Neuron (in vitro differentiated cells): Measurements from ENCODE around the gene ZNF483.
A peak's percentile ranks its signal among the peaks of the same experiment; 100 is the strongest.
"Not testable (repeated sequence)": the region's sequence is repeated elsewhere in the genome, so short reads cannot be mapped to it uniquely, and the experiment has no call there.

Source experiments
- H2AFZ ChIP-seq: one replicate; pipeline ENCODE4 v1.6.1; 2013; ENCODE audit warnings: low read depth, mild to moderate bottlenecking, inconsistent platforms, low read length, moderate library complexity
- H3K27me3 ChIP-seq: one replicate; pipeline ENCODE4 v1.6.1; 2013; ENCODE audit warnings: low read length; ENCODE audit not compliant: insufficient read depth
- H3K36me3 ChIP-seq: one replicate; pipeline ENCODE4 v1.6.1; 2013; ENCODE audit warnings: low read length; ENCODE audit not compliant: insufficient read depth
- H3K4me1 ChIP-seq: one replicate; pipeline ENCODE4 v1.6.1; 2013; ENCODE audit warnings: low read length; ENCODE audit not compliant: insufficient read depth
- H3K4me3 ChIP-seq: 2 replicates; pipeline ENCODE4 v1.5.1; 2013; ENCODE audit warnings: mild to moderate bottlenecking, low read length, moderate library complexity
- H3K9me3 ChIP-seq: one replicate; pipeline ENCODE4 v1.6.1; 2013; ENCODE audit warnings: low read length

ZNF483 gene

DNA sequence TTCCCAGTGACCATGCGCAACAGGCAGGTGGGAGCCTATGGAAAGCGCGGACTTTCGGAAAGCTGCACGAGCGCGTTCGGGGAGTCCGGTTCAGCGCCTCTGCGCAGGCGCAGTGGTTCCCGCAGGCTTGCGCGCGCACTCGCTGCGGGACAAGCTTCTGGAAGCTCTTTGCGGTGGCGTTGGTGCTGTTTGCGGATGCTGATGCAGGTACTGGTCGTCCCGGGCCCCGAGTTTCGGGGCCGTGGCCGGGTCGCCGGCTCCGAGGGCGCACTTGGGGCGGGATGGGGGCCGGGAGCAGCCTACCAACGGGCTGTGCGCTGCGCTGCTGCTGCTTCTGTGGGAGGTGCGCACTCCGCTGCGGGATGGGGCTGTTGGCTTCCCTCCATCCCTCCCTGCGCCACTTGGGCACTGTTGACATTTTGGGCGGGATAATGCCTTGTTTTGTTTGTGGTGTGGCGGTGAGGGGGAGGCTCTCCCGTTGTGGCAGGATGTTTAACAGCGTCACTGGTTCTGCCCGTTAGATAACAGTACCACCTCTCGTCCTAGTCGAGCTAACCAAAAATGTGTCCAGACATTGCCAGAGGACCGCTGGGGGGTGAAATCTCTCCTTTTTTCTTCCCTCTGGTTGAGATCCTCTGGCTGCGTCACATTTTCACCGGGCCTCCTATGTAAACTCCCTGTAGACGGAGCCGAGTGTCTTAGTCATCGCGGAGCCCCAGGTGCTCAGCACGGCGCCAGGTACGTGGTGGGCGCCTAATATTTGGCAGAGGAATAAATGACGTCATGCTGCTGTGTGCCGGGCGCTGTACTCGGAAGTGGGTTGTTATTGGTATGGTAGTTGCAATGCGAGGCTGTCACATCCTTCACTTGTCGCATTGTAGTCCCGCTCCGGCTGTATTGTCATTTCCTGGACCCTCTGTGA is at the start of gene ZNF483:
ZNF483 (plus strand) TSS at position 124 of the 922 bp plus-strand sequence. CDS start 2,217 bp downstream, outside the sequence.
- Histone ChIP-seq H2AFZ (peak within 1 kb of the TSS; percentile 96), H3K27me3 (no peaks in the 10 kb centered on the region), H3K4me1 (peaks cover 8% of the 10 kb centered on the region), H3K36me3 (peaks cover 14% of the 10 kb centered on the region), H3K9me3 (peaks cover 13% of the 10 kb centered on the region), H3K4me3 (peak within 1 kb of the TSS; percentile 82)

DNA sequence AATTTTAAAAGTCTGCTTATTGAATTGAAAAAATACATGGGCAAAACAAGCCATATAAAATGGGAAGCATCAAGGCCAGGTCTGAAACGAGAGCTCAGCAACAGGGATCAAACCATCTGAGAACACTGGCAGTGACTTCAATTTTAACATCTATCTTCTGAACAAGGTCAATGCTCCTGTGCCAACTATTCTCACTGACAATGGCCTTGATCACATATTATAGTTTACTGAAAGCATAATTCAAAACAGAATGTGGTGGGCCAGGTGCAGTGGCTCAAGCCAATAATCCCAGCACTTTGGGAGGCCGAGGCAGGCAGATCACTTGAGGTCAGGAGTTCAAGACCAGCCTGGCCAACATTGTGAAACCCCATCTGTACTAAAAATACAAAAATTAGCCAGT is 49.8 kb upstream of the ZNF483 start:
- H3K4me3 ChIP-seq: no peak overlapping the region
- H3K36me3 ChIP-seq: no peaks in the 10 kb centered on the region
- no peaks in the 10 kb centered on the region for H3K4me1 ChIP-seq
- no peaks in the 10 kb centered on the region for H3K9me3 ChIP-seq
- no peak overlapping the region for H2AFZ ChIP-seq
- H3K27me3 ChIP-seq: no peaks in the 10 kb centered on the region

DNA sequence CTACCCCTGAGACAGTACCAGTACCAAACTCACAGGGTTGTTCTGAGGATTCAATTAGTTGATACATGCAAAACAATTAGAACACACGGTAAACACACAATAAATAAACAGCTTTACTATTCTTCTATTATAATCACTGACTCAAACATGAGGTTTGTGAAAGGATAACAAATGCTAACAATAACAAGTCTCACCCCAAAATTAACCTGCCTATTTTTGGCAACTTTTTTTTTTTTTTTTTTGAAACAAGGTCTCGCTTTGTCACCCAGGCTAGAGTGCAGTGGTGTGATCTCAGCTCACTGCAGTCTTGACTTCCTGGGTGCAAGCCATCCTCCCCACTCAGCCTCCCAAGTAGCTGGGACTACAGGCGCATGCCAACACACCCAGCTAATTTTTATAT is 47.3 kb upstream of the ZNF483 start:
- Histone ChIP-seq H3K4me1 (peaks cover 9% of the 10 kb centered on the region), H3K9me3 (no peaks in the 10 kb centered on the region), H2AFZ (no peak overlapping the region), H3K36me3 (no peaks in the 10 kb centered on the region), H3K4me3 (no peak overlapping the region), H3K27me3 (no peaks in the 10 kb centered on the region)

DNA sequence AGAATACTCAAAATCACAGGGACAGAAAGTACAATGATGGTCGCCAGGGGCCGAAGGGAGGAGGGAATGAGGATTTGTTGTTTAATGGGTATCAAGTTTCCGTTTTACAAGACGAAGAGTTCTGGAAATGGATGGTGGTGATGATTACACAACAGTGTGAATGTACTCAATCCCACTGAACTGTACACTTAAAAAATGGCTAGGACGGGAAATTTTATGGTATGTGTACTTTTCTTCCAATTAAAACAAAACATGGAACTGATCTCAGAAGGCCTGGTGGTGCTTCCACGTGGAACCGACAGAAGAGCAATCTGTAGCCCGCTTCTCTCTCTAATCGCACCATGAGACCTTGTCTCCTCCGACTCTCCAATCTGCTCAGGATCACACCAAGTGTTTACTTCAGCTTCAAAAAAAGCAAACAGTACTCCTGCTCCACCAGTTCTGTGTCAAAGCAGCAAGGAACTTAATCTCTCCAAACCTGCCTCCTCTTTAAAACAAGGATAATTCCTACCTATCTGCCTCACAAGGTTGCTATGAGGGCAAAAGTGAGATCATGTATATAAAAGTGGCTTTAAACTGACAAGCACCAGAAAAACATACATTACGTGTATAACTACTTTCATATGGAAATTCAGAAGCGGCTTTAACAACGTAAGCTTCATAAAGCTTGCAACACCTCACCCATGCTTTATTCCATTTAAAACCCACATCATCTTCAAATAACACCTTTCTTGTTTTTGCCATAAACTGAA is 42.9 kb upstream of the ZNF483 start:
- Histone ChIP-seq H3K36me3 (no peaks in the 10 kb centered on the region), H3K4me3 (peak overlapping the region; percentile 97), H3K9me3 (no peaks in the 10 kb centered on the region), H2AFZ (no peak overlapping the region), H3K4me1 (peaks cover 9% of the 10 kb centered on the region), H3K27me3 (no peaks in the 10 kb centered on the region)

DNA sequence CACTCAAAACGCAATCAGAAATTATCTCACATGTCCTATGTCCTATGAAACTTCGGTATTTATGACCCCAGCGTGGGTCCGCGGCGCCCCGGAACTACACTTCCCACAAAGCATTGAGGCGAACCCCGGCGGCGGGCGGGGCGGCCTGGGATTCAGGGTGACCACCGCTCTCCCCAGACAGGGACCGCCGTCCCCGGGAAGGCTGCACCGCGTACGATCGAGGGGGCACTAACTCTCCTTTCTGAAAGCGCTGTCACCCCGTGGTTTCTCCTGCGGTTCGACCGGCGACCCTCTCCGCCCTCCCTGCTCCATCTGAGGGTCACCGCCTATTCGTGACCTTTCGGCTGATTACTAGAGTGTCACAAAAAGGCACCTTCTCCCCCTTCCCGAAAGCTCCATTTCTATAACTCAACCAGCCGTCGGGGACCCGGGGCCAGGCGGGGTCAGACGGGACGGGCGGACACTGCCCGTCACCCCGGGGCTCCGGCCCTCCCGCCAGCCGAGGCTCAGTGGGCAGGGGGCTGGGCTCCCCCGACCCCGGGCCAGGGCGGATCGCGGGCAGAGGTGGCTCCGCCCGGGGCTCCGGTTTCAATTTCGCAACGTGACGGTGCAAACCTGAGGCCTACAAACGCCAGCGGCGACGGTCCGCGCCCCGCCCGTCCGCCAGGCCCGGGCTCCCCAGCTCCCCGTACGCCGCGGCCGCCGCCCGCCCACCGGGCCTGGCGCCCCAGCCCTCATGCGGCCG is 42.1 kb upstream of the ZNF483 start:
- Histone ChIP-seq H3K9me3 (no peaks in the 10 kb centered on the region), H3K4me1 (peaks cover 9% of the 10 kb centered on the region), H2AFZ (peak overlapping the region; percentile 73), H3K4me3 (peak overlapping the region; percentile 97), H3K36me3 (no peaks in the 10 kb centered on the region), H3K27me3 (no peaks in the 10 kb centered on the region)

DNA sequence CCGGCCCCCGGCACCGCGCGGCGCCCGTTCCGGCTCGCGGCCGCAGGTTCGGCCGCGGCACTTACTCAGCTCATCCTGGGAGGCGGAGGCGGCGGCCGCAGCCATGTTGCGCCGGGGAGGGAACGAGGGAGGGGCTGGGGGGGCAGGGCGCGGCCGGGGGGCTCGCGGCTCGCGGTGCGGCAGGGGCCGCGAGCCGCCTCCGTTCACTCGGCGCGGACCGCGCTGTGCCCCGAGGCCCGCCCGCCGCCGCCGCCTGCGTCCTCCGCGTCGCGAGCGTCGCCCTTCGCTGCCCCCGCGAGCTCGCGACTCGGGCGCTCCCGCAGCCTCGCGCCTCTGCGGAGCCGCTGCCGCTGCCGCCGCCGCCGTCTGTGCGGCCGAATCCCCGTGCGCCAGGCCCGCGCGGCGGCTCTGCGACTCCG is 41.5 kb upstream of the ZNF483 start:
- Histone ChIP-seq H3K36me3 (no peaks in the 10 kb centered on the region), H3K27me3 (no peaks in the 10 kb centered on the region), H3K9me3 (no peaks in the 10 kb centered on the region), H3K4me3 (peak overlapping the region; percentile 97), H2AFZ (peak overlapping the region; percentile 73), H3K4me1 (peaks cover 9% of the 10 kb centered on the region)

DNA sequence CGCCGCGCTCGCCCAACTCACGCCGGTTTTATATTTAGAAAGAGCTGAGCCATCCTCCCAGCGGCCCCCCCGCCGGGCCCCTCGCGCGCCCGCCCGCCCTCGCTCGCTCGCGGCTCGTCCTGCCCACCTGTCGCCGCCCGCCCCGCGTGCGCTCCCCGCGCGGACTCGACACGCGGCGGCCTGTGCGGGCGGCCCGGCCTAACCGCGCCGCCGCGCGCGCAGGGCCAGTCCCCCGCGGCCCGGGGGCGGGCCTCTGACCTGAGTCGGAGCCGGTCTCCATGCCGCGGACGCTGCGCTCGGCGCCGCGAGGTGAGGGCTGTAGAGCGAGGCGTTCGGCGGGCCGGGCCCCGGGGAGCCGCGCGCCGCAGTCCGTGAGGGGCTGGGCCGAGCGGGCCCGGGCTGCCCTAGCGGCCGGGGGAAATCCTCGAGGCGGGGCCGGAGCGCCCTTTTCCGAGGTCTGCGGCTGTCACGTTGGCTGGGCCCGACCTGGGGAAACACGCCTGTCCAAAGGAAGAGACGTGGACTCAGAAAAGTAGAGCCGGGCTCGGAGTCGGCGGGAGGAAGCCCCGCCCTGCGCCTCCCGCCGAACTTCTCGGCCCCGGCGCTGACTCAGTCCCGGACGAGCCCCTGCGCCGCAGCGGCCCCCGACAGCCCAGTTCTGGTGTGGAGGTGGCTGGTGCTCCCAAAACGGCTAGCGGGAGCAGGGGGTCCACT is 41.0 kb upstream of the ZNF483 start, which contains the start of gene ECPAS:
ECPAS (minus strand) TSS at position 526 of the 714 bp plus-strand sequence. CDS start 11,465 bp downstream, outside the sequence.
- no peaks in the 10 kb centered on the region for H3K36me3 ChIP-seq
- no peaks in the 10 kb centered on the region for H3K27me3 ChIP-seq
- H3K9me3 ChIP-seq: no peaks in the 10 kb centered on the region
- H3K4me3 ChIP-seq: peak within 1 kb of the TSS; percentile 97
- H3K4me1 ChIP-seq: peaks cover 9% of the 10 kb centered on the region
- peak within 1 kb of the TSS; percentile 87 for H2AFZ ChIP-seq

DNA sequence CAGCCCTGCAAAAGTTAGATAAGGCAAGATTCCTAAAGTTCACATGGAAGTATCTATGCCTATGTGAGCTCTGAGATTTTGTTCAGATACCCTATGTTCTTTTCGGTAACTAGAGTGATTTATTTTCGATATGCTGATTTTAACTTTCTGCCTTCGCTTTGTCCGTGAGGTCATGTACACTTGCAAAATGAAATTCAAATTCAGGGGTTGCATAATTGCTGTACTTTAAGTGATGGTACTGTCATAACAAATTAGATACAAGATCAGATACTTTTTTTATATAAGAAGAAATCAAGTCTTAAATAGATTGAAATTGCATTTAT is 40.4 kb upstream of the ZNF483 start:
- H3K4me3 ChIP-seq: peak overlapping the region; percentile 97
- H2AFZ ChIP-seq: peak overlapping the region; percentile 87
- no peaks in the 10 kb centered on the region for H3K36me3 ChIP-seq
- no peaks in the 10 kb centered on the region for H3K9me3 ChIP-seq
- H3K27me3 ChIP-seq: no peaks in the 10 kb centered on the region
- peaks cover 9% of the 10 kb centered on the region for H3K4me1 ChIP-seq

DNA sequence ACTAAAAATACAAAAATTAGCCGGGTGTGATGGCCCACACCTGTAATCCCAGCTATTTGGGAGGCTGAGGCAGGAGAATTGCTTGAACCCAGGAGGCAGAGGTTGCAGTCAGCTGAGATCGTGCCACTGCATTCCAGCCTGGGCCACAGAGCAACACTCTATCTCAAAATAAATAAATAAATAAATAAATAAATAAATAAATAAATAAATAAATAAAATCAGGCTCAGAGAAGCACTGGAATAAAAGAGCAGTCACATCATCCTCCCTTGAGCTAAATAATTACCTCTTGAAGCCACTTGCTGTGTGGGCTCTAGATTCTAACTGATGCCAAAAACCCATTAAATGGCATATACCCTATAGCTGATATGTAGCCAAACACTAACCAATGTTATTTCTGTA is 27.8 kb upstream of the ZNF483 start:
- H3K9me3 ChIP-seq, H3K27me3 ChIP-seq, H3K4me3 ChIP-seq, H3K4me1 ChIP-seq, H2AFZ ChIP-seq, H3K36me3 ChIP-seq: not testable (repeated sequence)

DNA sequence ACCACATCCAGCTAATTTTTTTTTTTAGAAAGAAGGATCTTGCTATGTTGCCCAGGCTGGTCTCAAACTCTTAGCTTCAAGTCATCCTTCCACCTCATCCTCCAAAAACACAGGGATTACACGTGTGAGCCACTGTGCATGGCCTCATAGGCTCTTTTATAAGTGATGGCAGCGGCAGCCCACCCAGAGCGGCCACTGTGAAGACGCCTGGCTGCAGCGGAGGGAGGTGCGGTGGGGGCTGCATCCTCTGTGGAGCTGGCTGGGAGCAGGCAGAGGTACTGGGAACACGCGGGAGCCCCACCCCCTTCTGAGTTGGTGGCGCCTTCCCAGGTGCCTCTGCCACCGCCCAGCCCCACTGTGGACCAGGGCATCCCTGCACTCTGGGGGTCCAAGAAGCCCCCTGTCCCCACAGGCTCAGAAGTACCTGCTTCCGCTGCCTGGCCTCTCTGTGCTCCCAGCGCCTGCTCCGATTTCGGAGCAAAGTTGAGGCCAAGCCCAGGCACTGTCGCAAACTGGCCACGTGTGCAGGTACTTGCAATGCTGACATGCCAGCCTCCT is 23.9 kb upstream of the ZNF483 start:
- H3K4me3 ChIP-seq: no peak overlapping the region
- H3K36me3 ChIP-seq: no peaks in the 10 kb centered on the region
- H3K4me1 ChIP-seq: no peaks in the 10 kb centered on the region
- H3K27me3 ChIP-seq: no peaks in the 10 kb centered on the region
- no peak overlapping the region for H2AFZ ChIP-seq
- no peaks in the 10 kb centered on the region for H3K9me3 ChIP-seq

DNA sequence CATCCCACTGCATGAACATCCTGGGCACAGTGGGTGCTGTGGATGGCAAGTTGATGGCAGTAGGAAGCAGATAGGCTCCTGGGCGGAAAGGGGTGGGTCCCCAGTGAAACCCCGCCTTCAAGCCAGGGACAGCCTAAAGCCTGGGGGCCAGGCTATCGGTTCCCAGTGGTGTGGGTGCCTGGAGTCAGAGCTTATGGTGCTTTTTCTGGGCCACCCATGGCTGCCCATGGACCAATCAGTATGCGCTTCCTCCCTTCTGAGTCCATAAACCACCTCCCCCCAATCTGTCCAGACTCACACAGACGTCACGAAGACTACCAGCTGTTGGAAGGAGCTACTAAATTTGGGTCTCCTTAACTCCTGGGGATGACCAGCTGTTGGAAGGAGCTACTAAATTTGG is 23.3 kb upstream of the ZNF483 start:
- H3K4me3 ChIP-seq: no peak overlapping the region
- H2AFZ ChIP-seq: no peak overlapping the region
- no peaks in the 10 kb centered on the region for H3K27me3 ChIP-seq
- no peaks in the 10 kb centered on the region for H3K36me3 ChIP-seq
- H3K9me3 ChIP-seq: no peaks in the 10 kb centered on the region
- H3K4me1 ChIP-seq: no peaks in the 10 kb centered on the region

DNA sequence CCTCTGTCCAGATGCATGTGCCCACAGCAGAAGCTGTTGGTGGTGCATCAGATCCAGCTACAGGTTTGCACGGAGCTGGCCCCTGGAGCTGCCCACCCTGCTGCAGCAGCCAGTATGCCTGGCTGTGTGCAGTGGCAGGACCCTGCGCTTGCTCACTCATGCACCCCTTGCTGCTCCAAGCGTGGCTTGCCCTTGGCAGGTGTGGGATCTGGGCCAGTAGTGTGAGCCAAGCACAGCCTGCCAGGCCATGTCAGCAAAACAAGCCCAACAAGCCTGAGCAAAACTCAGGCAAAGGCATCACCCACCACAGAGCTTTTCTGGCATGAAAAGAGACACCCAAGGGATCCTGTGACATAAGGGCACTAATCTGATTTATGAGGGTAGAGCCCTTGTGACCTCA is 22.5 kb upstream of the ZNF483 start:
- H3K4me3 ChIP-seq: no peak overlapping the region
- no peaks in the 10 kb centered on the region for H3K9me3 ChIP-seq
- no peak overlapping the region for H2AFZ ChIP-seq
- no peaks in the 10 kb centered on the region for H3K4me1 ChIP-seq
- H3K27me3 ChIP-seq: no peaks in the 10 kb centered on the region
- no peaks in the 10 kb centered on the region for H3K36me3 ChIP-seq
